Hematopoietic multipotent progenitor cell treated with erythropoietin and hydrocortisone succinate and interleukin-3 and kit ligand, for 8 days (in vitro differentiated cells): ENCODE measurements around the gene CA12.
A peak's percentile ranks its signal among the peaks of the same experiment; 100 is the strongest.
"Not testable (repeated sequence)": the region's sequence is repeated elsewhere in the genome, so short reads cannot be mapped to it uniquely, and the experiment has no call there.

Source experiments
- DNase-seq: peaks from one replicate; pipeline ENCODE4 v3.0.0-alpha.2; 2015

Gene CA12

DNA sequence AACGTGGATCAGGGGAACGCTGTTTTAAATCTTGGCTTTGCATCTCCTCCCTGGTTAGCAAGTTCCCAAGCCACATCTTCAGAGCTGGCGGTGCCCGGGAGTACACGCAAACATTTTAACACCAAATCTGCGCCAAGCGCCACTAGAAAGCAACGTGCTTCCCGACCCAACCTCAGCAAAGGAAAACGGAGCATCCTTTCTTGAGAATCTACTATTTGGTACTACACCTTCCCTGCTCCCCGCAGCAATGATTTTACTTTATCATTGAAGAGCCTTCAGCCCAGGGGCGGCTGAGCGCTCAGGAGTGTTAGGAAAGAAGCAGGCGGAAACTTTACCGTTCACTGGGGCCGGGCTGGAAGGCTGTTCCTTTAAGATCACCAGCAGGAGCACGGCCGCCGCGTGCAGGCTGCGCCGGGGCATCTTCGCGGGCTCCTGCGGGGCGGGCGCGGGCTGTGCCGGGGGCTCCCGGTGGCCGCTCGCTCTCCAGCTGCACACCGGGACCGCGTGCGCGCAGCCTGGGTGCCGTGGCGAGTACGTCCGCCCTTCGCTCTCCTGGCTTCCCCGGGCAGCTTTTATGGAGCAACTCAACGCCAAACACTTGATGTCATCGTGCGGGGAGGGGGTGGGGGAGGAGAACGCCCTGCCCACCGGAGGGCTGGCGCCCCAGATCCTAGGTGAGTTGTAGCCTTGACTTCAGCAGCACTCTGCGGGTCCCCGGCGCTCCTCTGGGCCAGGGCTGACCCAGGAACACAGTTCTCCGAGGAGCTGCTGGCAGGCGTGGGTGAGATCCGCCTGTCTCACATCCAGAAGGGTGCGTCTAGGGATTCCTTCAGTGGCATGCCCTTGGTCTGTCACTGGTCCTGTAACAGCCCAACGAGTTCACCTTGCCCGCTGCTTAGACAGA, at the start of gene CA12:
Gene CA12 (minus strand): TSS at position 546 of the 904 bp plus-strand sequence. CDS start 126 bp downstream, at position 420.
- no peak for DNase-seq

GRCh38 chr15:63430766-63431451, 49.3 kb upstream of the CA12 start:
- DNase-seq: no peak

- no peak for DNase-seq
Observed at GRCh38 chr15:63426552-63426951, 44.9 kb upstream of the CA12 start.

- no peak for DNase-seq
Observed at GRCh38 chr15:63425426-63425985, 43.9 kb upstream of the CA12 start.

DNA sequence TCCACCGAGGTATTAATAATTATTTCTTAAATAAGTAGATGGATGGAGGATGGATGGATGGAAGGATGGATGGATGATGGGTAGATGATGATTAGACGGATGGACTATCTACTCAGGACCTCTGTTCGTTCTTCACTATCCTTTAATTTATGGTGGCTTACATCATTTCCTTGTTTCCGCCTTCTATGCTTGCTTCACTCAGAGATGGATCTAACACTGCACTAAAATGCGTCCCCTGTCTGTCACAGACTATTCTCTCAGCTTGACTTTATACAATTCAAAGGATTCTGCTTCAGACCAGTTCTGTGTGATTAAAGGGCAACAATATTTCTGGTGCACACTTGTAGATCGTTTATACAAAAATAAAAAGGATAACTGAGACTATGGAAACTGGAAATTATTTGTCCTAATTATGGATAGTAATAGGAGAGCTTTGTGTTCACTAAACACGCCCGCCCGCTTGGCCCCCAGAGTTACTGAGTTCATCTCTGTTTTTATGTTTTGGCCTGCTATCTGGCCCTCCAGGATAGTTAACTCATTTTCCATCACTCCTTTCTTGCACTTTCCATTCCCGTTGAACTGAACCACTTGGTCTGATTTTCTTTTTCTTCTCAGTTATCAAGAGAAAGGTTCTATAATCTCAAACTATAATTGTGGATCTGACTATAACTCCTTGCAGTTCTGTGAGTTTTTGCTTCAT, 41.4 kb upstream of the CA12 start:
- no peak for DNase-seq

GRCh38 chr15:63421433-63421832, 39.8 kb upstream of the CA12 start:
- no peak for DNase-seq

- DNase-seq: peak; percentile 54
Observed at GRCh38 chr15:63420333-63420747, 38.7 kb upstream of the CA12 start.

- no peak for DNase-seq
Observed at GRCh38 chr15:63418811-63419210, 37.2 kb upstream of the CA12 start.

DNA sequence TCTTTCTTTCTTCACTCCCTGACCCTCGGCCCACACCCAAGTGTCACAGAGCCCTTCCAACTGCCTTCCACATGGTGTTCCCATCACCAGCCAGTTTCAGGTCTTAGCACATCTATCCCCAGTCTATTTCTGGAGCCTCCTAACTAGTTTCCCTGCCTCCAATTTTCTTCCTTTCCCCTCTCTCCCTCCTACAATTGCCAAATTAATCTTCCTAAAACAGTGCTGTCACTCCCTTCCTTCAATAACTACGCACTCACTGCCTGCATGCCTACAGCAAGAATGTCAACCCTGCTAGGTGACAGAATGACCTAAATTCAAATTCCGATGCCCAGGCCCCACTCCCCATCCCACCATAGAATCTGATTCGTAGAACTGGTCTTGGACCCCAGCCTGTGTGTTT, 36.1 kb upstream of the CA12 start:
- no peak for DNase-seq

GRCh38 chr15:63417274-63417673, 35.6 kb upstream of the CA12 start:
- not testable (repeated sequence) for DNase-seq

DNA sequence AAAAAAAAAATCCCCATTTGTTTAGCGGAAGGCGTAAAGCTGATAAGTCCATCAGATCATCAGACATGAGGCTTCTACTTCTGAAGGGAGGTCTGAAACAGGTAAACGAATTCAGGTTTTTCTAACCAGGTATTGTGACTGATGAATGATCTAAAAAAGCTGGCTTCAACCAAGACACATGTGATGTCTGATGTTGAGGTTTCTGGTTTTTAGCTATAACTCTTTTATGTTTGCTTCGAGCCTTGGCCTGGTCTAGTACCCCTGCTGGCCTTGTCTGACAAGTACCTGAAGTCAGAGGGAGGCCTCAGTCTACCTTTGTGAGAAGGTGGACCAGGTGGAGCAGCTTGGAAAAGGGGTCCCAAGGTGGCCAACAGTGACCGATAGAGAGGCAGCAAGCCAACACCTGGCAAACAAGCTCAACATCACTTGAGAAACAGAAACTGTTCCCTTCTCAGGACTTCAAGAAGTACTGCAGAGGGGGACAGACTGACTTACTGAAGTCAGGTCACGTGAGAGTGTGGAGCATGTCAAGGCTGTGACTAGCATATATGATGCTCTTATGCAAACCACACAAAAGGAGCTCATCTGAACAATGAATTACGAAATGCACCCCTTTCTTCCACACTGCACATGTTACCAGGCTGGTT, 33.0 kb upstream of the CA12 start:
- DNase-seq: no peak

DNA sequence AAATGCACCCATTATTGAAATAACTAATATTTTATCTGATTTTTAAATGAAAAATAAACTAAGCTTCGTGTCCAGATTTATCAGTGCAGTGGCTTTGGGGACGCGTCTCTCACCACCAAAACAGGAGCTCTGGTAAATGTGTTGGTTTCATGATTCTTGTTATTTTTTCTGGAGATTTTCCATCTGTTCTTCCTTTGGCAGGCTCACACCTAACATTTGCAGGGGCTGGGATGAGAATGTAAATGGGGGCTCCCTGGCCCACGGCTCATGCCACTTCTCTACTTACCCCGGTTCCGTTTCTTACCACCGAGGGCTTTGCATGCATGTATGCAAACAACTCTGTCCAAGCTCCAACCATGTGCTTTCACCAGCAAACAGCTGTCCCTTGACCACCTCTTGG, 30.9 kb upstream of the CA12 start:
- no peak for DNase-seq

DNA sequence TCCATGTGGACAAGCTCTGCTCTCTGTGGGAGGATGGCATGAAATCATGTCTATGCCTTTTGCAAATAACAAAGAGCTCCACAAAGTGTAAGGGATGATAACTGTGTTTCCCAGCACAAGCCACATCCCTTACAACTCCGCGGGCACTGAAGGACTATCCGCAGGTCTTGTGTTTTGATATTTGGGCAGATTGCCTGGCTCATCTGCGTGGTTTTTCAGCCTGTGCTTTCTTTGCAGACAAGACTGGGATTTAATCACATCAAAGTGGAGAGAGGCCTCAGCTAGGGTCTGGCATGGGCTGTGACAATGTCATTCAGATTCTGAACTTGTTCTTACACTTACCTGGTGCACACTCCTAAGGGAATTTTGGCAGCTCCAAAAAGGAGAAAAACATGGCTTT, 30.2 kb upstream of the CA12 start:
- DNase-seq: no peak

- no peak for DNase-seq
Observed at GRCh38 chr15:63409179-63409578, 27.5 kb upstream of the CA12 start.

- no peak for DNase-seq
Observed at GRCh38 chr15:63408524-63408923, 26.9 kb upstream of the CA12 start.

GRCh38 chr15:63407612-63408011, 26.0 kb upstream of the CA12 start:
- no peak for DNase-seq

DNA sequence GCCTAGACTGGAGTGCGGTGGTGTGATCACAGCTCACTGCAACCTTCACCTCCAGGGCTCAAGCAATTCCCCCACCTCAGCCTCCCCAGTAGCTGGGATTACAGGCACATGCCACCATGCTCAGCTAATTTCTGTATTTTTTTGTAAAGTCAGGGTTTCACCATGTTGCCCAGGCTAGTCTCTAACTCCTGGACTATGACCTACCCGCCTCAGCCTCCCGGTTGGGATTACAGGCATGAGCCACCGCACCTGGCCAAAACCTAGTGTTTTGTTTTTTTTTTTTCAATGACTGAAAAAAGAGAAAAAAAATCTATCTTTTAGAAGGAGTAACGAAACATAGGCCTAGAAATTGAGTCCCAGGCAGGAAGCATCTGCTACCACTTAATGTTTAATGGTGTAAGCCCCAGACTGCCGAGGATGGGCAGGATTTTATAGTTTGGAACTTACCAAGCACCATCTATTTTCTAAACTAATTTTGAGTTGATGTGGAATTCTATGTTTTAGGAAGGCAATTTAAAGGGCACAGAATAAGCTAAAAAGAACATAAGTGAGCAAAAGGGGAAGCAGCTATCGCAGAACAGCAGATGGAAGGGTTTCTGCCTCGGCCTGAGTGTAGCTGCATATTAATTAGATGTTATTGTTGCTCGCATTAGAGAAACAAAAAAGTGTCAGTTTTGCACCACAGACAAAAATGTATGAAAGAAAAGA, 24.2 kb upstream of the CA12 start:
- no peak for DNase-seq

DNA sequence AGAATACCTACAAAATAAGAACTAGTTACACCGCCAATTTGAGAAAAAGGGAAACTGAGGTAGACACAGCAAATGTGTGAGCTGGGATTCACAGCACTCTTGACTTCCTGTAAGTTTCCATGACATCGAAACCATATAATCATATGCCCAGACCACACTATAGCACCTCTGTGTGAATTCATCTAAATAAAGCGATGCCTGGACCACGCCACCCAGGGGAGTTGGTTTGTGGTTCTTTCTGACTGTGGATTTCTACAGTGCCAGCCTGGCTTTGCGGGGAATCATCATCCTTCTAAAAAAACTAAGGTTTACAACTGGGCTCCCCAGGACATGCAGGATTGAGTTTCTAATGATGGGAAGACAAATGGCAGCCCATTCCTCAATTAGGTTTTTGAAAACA, 23.5 kb upstream of the CA12 start:
- DNase-seq: no peak

GRCh38 chr15:63403254-63403945, 21.8 kb upstream of the CA12 start:
- DNase-seq: no peak

DNA sequence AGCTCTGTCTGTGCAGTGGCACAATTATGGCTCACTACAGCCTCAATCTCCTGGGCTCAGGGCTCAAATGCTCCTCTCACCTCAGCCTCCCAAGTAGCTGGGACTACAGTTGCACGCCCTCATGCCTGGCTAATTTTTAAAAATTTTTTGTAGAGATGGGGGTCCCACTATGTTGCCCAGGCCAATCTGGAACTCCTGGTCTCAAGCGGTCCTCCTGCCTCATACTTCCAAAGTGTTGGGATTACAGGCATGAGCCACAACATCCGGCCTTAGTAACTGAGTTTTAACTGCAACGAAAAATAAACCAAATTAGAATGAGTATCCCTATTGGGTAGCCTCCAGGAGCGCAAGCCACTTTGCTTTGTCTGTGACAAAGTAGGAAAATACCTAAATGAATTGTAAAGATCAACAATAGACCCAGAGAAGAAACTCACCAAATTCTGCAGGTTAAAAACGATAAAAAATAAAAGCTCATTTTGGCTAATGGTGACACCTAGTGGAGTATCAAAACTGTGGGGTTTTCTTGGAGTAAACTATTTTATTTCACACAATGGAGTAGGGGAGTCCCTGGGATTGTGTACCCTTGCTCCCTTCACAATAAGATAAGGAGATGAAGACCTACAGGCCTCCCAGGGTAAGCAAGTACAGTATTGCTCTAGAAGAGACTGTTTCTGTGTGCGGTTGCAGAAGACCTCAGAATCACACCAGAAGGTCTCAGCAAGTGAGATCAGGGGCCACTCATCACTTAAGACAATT, 21.0 kb upstream of the CA12 start:
- DNase-seq: peak; percentile 74
